ENCODE measurements around the gene PTCD3. TPM values are rescaled to one million over a fixed set of nuclear protein-coding genes. Genes with fewer than 3 reads are reported as not detected.

The PTCD3 gene
- total RNA-seq, 6 experiments from 2014 or later = 59.5 to 75.4 (median 69.3) TPM

DNA sequence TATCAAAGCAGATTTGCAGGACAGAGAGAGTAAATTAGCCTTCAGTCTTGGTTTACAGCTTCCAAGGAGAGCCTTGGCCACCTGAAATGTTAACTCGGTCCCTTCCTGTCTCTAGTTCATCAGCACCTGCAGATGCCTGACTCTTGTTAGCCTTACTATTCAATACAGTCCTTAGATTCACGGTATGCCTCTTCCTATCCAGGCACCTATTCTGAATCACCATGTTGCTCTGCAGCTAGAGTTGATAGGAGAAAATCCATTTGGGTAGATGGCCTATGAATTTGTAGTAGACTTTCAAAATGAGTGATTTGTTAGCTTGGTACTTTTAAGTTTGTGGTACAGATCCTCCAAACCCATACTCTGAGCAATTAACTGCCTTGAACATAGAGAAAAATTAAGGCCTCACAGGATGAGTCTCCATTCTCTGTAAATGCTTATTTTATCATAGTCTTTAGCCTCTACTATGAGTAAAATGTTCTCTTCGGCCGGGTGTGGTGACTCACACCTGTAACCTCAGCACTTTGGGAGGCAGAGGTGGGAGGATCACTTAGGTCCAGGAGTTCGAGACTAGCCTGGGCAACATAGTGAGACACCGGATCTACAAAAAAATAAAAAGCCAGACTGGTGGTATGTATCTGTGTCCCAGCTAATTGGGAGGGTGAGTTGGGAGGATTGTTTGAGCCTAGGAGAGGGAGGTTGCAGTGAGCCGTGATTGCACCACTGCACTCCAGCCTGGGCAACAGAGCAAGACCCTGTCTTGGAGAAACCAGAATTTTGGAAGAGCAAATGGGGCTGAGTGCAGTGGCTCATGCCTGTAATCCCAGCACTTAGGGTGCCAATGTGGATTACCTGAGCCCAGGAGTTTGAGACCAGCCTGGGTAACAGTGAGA, 32.9 kb downstream of the PTCD3 start:
- Mint-ChIP-seq H3K27me3 (ENCODE audit: insufficient read depth) (no peaks in the 10 kb centered on the region; the same call in 1 of the 2 replicates), H3K36me3 (ENCODE audit: low read depth) (peaks cover 55% of the 10 kb centered on the region), H3K9me3 (no peaks in the 10 kb centered on the region), H3K4me1 (ENCODE audit: low read depth) (no peaks in the 10 kb centered on the region), H3K27ac (peak overlapping the region; percentile 59), H3K4me3 (no peak overlapping the region)
- no peak for DNase-seq
- TF ChIP-seq, protein P1, sequence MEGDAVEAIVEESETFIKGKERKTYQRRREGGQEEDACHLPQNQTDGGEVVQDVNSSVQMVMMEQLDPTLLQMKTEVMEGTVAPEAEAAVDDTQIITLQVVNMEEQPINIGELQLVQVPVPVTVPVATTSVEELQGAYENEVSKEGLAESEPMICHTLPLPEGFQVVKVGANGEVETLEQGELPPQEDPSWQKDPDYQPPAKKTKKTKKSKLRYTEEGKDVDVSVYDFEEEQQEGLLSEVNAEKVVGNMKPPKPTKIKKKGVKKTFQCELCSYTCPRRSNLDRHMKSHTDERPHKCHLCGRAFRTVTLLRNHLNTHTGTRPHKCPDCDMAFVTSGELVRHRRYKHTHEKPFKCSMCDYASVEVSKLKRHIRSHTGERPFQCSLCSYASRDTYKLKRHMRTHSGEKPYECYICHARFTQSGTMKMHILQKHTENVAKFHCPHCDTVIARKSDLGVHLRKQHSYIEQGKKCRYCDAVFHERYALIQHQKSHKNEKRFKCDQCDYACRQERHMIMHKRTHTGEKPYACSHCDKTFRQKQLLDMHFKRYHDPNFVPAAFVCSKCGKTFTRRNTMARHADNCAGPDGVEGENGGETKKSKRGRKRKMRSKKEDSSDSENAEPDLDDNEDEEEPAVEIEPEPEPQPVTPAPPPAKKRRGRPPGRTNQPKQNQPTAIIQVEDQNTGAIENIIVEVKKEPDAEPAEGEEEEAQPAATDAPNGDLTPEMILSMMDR (IDR thresholded peaks at IDR 0.05) = no peak

DNA sequence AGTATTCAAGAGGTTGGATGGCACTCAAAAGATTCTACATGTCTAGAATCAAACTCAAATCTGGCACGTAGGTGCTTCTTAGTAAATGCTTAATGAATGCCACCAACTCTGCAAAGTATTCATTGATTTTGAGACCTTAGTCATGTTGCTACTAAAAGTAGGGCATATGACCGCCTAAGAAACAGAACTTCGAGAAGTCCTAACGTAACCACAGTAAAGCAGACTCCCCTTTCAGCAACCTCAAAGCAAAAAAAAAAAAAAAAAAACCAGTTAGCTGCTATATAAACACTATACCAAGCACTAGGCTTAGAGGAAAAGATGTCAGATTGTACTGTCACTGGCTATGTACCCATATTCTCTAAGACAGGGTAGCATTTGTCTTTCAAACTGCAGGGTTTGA, 33.9 kb downstream of the PTCD3 start:
- H3K4me1 Mint-ChIP-seq (ENCODE audit: low read depth) = no peaks in the 10 kb centered on the region
- H3K9me3 Mint-ChIP-seq = no peaks in the 10 kb centered on the region
- TF ChIP-seq, protein P1 (IDR thresholded peaks at IDR 0.05) = no peak
- H3K36me3 Mint-ChIP-seq (ENCODE audit: low read depth) = peaks cover 50% of the 10 kb centered on the region
- no peaks in the 10 kb centered on the region; the same call in none of the 2 replicates for H3K27me3 Mint-ChIP-seq (ENCODE audit: insufficient read depth)
- 0 out of 2 replicates have a peak overlapping the region, but pooled peaks have one; percentile 13 for H3K27ac Mint-ChIP-seq
- H3K4me3 Mint-ChIP-seq = no peak overlapping the region
- DNase-seq = no peak

DNA sequence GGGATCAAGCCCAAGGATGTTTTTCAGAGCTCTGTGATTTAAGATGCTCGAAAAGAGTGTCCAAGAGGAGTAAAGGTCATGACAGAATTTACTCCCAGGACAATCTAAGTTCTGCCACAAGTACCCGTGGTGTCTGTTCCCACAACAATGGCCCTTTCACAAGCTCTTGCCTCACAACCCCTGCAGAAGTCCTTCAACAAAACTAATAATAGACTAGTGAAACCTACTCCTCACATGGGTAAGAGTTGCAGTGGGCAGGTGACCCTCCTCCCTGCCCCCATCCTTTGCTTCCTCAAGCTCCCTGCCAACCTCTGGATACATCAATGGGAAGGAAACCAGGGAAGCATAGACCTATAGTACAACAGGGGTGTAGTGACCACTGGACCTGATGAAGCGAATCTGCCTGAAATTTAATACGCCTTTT, 34.9 kb downstream of the PTCD3 start:
- H3K4me1 Mint-ChIP-seq (ENCODE audit: low read depth) = no peaks in the 10 kb centered on the region
- no peak overlapping the region for H3K4me3 Mint-ChIP-seq
- H3K9me3 Mint-ChIP-seq = no peaks in the 10 kb centered on the region
- peak overlapping the region; percentile 18 for H3K27ac Mint-ChIP-seq
- TF ChIP-seq, protein P1 (IDR thresholded peaks at IDR 0.05) = no peak
- H3K36me3 Mint-ChIP-seq (ENCODE audit: low read depth) = peaks cover 41% of the 10 kb centered on the region; the same call in 1 of the 2 replicates
- no peak for DNase-seq
- no peaks in the 10 kb centered on the region; the same call in none of the 2 replicates for H3K27me3 Mint-ChIP-seq (ENCODE audit: insufficient read depth)

DNA sequence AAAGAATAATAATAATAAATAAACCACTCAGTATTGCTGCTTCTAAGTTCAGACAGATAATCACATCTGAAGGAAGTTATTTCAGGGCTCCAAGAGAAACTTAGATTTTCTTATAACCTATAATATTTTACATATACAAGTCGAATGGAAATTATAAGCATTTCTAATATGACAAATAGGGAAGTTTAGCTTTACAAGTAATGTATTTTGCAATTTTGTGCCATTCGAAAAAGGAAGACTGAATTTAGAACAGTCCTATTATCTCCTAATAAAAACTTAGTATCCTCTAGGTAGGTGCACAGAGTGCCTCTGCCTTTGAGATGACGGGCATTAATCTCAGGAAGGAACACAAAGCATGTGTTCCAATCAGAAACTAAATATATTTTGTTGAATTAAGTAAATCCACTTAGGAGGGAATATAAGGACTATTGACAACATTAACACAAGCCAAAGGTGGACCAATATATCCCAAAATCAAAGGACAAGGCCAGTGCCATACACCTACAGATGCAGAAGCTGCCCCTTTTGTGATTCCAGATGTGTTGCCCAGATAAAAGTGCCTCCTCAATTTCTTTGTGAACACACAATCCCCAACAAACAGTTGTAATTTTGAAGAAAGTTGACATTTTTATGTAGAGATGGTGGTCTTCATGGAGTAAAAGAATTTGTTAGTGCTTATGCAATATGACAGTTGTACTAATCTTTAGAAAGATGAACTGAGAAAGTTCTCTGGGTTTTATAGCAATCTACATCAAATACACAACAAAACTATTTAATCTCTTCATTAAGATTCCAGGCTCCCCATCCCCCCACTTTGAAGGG, 36.6 kb downstream of the PTCD3 start:
- TF ChIP-seq, protein P1 (IDR thresholded peaks at IDR 0.05) = no peak
- H3K4me1 Mint-ChIP-seq (ENCODE audit: low read depth) = no peaks in the 10 kb centered on the region
- peaks cover 43% of the 10 kb centered on the region for H3K36me3 Mint-ChIP-seq (ENCODE audit: low read depth)
- no peak overlapping the region for H3K4me3 Mint-ChIP-seq
- H3K27me3 Mint-ChIP-seq (ENCODE audit: insufficient read depth) = no peaks in the 10 kb centered on the region; the same call in 1 of the 2 replicates
- DNase-seq = no peak
- no peaks in the 10 kb centered on the region for H3K9me3 Mint-ChIP-seq
- H3K27ac Mint-ChIP-seq = no peak overlapping the region

GRCh38 chr2:86143307-86143706, 37.3 kb downstream of the PTCD3 start:
- H3K4me1 Mint-ChIP-seq (ENCODE audit: low read depth) = no peaks in the 10 kb centered on the region
- peaks cover 41% of the 10 kb centered on the region for H3K36me3 Mint-ChIP-seq (ENCODE audit: low read depth)
- TF ChIP-seq, protein P1 (IDR thresholded peaks at IDR 0.05) = no peak
- H3K9me3 Mint-ChIP-seq = no peaks in the 10 kb centered on the region
- DNase-seq = no peak
- no peak overlapping the region for H3K4me3 Mint-ChIP-seq
- H3K27me3 Mint-ChIP-seq (ENCODE audit: insufficient read depth) = no peaks in the 10 kb centered on the region; the same call in 1 of the 2 replicates
- no peak overlapping the region for H3K27ac Mint-ChIP-seq

All from HFFc6 (cell line).